ENCODE measurements around the gene SLC35E3. TPM values are rescaled to one million over a fixed set of nuclear protein-coding genes. Genes with fewer than 3 reads are reported as not detected.

SLC35E3 gene
- total and polyA plus RNA-seq, 2 of the 13 experiments (the other 11 are each of a cell fraction or from before 2014, with no cell fraction given): 13.0 to 22.1 TPM

- TF ChIP-seq ZUFSP (CRISPR knock-in tag; IDR thresholded peaks at IDR 0.05; ENCODE audit: borderline replicate concordance) (no peak), ZNF124 (CRISPR knock-in tag; IDR thresholded peaks at IDR 0.05) (no peak), BCL6 (CRISPR knock-in tag; IDR thresholded peaks at IDR 0.05) (peak; percentile 66), POGZ (CRISPR knock-in tag; IDR thresholded peaks at IDR 0.05) (no peak), CENPT (CRISPR knock-in tag; IDR thresholded peaks at IDR 0.05; ENCODE audit: low read depth) (no peak), ZFX (CRISPR knock-in tag; IDR thresholded peaks at IDR 0.05; ENCODE audit: low read depth) (no peak), ZNF253 (CRISPR knock-in tag; IDR thresholded peaks at IDR 0.05; ENCODE audit: borderline replicate concordance) (no peak), SNAPC4 (CRISPR knock-in tag; IDR thresholded peaks at IDR 0.05) (no peak), PLRG1 (conservative IDR thresholded peaks at IDR 0.05) (no peak), PLSCR1 (CRISPR knock-in tag; IDR thresholded peaks at IDR 0.05; ENCODE audit: borderline replicate concordance) (no peak), HOXA9 (CRISPR knock-in tag; IDR thresholded peaks at IDR 0.05; ENCODE audit: borderline replicate concordance) (no peak), ONECUT2 (CRISPR knock-in tag; IDR thresholded peaks at IDR 0.05) (no peak), ZNF256 (CRISPR knock-in tag; conservative IDR thresholded peaks at IDR 0.05) (no peak), THYN1 (CRISPR knock-in tag; IDR thresholded peaks at IDR 0.05; ENCODE audit: borderline replicate concordance, low read depth) (no peak), SP1 (IDR thresholded peaks at IDR 0.05) (no peak), SP1 (CRISPR knock-in tag; IDR thresholded peaks at IDR 0.05) (no peak), ZNF30 (CRISPR knock-in tag; IDR thresholded peaks at IDR 0.05) (no peak), ZNF644 (CRISPR knock-in tag; IDR thresholded peaks at IDR 0.05; ENCODE audit: low read depth) (no peak), ZFP90 (CRISPR knock-in tag; IDR thresholded peaks at IDR 0.05; ENCODE audit: borderline replicate concordance) (no peak), ZNF747 (CRISPR knock-in tag; IDR thresholded peaks at IDR 0.05; ENCODE audit: borderline replicate concordance) (no peak), CEBPG (CRISPR knock-in tag; IDR thresholded peaks at IDR 0.05) (peak; percentile 62), ZNF337 (CRISPR knock-in tag; IDR thresholded peaks at IDR 0.05; ENCODE audit: borderline replicate concordance, low read depth) (no peak), GRHL1 (CRISPR knock-in tag; conservative IDR thresholded peaks at IDR 0.05) (no peak)
Measured at GRCh38 chr12:68784015-68784414, 38.0 kb downstream of the SLC35E3 start (continued).

Data from HepG2 (cell line).